ENCODE data around the gene CPM. TPM values are rescaled to one million over a fixed set of nuclear protein-coding genes. Genes with fewer than 3 reads are reported as not detected.

Gene CPM
- total RNA-seq, 2 experiments from 2014 or later: 0.27 to 0.87 TPM

DNA sequence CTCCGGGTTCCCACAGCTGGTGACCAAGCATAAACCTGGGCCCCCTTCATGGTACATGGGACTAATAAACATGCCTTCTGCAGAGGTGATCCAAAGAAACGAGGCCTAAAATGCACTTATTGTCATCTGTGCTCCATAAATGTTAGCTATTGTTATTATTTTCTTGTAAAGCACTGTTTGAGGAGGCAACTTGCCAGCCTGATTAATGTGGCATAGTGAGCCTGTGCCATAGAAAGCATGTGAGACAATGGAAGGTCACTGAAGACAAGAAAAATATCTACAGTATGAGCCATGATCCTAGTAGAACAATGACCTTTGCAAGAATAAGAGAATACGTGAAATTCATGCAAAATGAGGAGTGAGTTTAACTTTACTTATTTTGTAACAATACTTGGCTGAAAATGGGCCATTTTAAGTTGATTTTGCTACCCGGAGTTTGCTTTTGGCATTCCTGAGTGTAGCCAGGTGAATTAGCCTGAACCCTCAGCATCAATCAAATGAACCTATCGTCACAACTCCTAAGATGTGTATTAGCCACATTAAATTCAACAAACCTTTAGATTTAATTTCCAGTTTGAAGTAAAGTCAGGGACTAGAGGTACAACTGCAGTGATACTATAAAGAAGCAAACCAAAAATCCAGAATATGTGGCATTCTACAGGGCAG is 52.2 kb downstream of the CPM start:
- H3K4me3 Mint-ChIP-seq: no peak overlapping the region
- no peak for DNase-seq
- no peaks in the 10 kb centered on the region for H3K9me3 Mint-ChIP-seq
- no peaks in the 10 kb centered on the region for H3K4me1 Mint-ChIP-seq
- peaks cover 5% of the 10 kb centered on the region for H3K27me3 Mint-ChIP-seq
- ChIA-PET CTCF (interaction anchor here (0.7 to 1.3 kb wide), 4 partner anchors 8 to 136 kb away, joined by 3 to 4 read pairs (median 3); no protein-coding TSS in a partner anchor), POLR2A (no interaction called here)
- no peak overlapping the region for H3K27ac Mint-ChIP-seq
- no peaks in the 10 kb centered on the region for H3K36me3 Mint-ChIP-seq (ENCODE audit: low read depth)

DNA sequence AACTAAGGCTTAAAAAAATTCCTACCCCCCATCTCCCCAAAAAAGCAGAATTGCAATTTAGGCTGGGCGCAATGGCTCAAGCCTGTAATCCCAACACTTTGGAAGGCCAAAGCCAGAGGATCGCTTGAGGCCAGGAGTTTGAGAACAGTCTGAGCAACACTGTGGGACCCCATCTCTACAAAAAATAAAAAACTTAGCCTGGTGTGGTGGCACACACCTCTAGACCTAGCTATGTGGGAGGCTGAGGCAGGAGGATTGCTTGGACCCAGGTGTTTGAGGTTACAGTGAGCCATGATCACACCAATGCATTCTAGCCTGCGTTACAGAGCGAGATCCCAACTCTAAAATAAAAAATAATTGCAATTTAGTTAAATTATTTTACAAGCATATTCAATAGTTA is 54.1 kb downstream of the CPM start:
- Mint-ChIP-seq H3K27me3 (peaks cover 7% of the 10 kb centered on the region), H3K36me3 (ENCODE audit: low read depth) (no peaks in the 10 kb centered on the region), H3K9me3 (no peaks in the 10 kb centered on the region), H3K4me3 (no peak overlapping the region), H3K4me1 (no peaks in the 10 kb centered on the region), H3K27ac (no peak overlapping the region)
- POLR2A ChIA-PET: no interaction called here
- no peak for DNase-seq
- CTCF ChIA-PET: no interaction called here

GRCh38 chr12:68878283-68878682 is 54.7 kb downstream of the CPM start:
- ChIA-PET CTCF (no interaction called here), POLR2A (no interaction called here)
- no peak for DNase-seq
- H3K4me1 Mint-ChIP-seq: no peaks in the 10 kb centered on the region
- H3K27me3 Mint-ChIP-seq: peaks cover 7% of the 10 kb centered on the region
- H3K9me3 Mint-ChIP-seq: no peaks in the 10 kb centered on the region
- no peak overlapping the region for H3K27ac Mint-ChIP-seq
- no peak overlapping the region for H3K4me3 Mint-ChIP-seq
- H3K36me3 Mint-ChIP-seq (ENCODE audit: low read depth): no peaks in the 10 kb centered on the region

GRCh38 chr12:68877583-68877982 is 55.4 kb downstream of the CPM start:
- H3K27ac Mint-ChIP-seq: no peak overlapping the region
- peaks cover 7% of the 10 kb centered on the region for H3K27me3 Mint-ChIP-seq
- H3K9me3 Mint-ChIP-seq: no peaks in the 10 kb centered on the region
- POLR2A ChIA-PET: no interaction called here
- no peak for DNase-seq
- CTCF ChIA-PET: interaction anchor here (0.8 to 1.0 kb wide), 2 partner anchors 8 to 130 kb away, joined by 3 to 4 read pairs; no protein-coding TSS in a partner anchor
- H3K4me1 Mint-ChIP-seq: no peaks in the 10 kb centered on the region
- no peak overlapping the region for H3K4me3 Mint-ChIP-seq
- no peaks in the 10 kb centered on the region for H3K36me3 Mint-ChIP-seq (ENCODE audit: low read depth)

- POLR2A ChIA-PET: no interaction called here
- no peaks in the 10 kb centered on the region for H3K9me3 Mint-ChIP-seq
- CTCF ChIA-PET: no interaction called here
- H3K27me3 Mint-ChIP-seq: peaks cover 7% of the 10 kb centered on the region
- H3K4me1 Mint-ChIP-seq: no peaks in the 10 kb centered on the region
- no peak overlapping the region for H3K4me3 Mint-ChIP-seq
- H3K36me3 Mint-ChIP-seq (ENCODE audit: low read depth): no peaks in the 10 kb centered on the region
- no peak overlapping the region for H3K27ac Mint-ChIP-seq
- DNase-seq: no peak
Measured at GRCh38 chr12:68876461-68876860, 56.5 kb downstream of the CPM start.

DNA sequence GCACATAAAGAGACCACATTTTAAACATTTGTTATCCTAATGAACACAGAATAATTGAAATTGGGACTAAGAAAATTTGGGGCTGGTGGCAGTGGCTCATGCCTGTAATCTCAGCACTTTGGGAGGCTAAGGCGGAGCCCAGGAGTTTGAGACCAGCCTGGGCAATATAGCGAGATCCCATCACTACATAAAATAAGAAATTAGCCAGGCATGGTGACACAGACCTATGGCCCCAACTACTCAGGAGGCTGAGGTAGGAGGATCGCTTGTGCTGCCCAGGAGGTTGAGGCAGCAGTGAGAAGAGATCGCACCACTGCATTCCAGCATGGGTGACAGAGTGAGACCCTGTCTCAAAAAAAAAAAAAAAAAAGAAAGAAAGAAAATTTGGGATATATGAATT is 59.7 kb downstream of the CPM start:
- H3K27ac Mint-ChIP-seq: no peak overlapping the region
- no peaks in the 10 kb centered on the region for H3K4me1 Mint-ChIP-seq
- no peak for DNase-seq
- no peak overlapping the region for H3K4me3 Mint-ChIP-seq
- POLR2A ChIA-PET: no interaction called here
- H3K36me3 Mint-ChIP-seq (ENCODE audit: low read depth): no peaks in the 10 kb centered on the region
- H3K9me3 Mint-ChIP-seq: no peaks in the 10 kb centered on the region
- CTCF ChIA-PET: no interaction called here
- H3K27me3 Mint-ChIP-seq: peaks cover 7% of the 10 kb centered on the region

DNA sequence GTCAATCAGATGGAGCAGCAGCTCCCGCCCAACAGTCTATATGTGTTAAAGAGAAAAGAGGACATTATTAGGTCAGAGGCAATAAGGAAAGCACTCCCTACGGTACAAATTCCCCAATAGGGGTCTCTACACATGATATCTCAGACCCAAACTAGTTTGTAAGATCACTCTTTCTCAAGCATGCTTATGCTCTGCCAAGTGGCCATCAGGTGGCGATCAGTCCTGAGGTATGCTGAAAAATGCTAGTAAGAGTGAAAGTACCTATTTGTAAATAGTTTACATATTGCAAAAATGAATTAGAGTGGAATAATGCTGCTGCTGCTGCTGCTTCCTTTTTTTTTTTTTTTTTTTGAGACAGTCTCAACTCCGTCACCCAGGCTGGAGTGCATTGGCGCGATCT is 61.0 kb downstream of the CPM start:
- no peak for DNase-seq
- POLR2A ChIA-PET: no interaction called here
- H3K9me3 Mint-ChIP-seq: no peaks in the 10 kb centered on the region
- H3K27ac Mint-ChIP-seq: no peak overlapping the region
- H3K36me3 Mint-ChIP-seq (ENCODE audit: low read depth): no peaks in the 10 kb centered on the region
- no peaks in the 10 kb centered on the region for H3K4me1 Mint-ChIP-seq
- H3K4me3 Mint-ChIP-seq: no peak overlapping the region
- peaks cover 6% of the 10 kb centered on the region for H3K27me3 Mint-ChIP-seq
- CTCF ChIA-PET: interaction anchor here (0.6 to 1.0 kb wide), 2 partner anchors 10 to 102 kb away, joined by 3 read pairs; no protein-coding TSS in a partner anchor

GRCh38 chr12:68871396-68871795 is 61.6 kb downstream of the CPM start:
- Mint-ChIP-seq H3K27me3 (peaks cover 3% of the 10 kb centered on the region), H3K4me1 (no peaks in the 10 kb centered on the region), H3K9me3 (no peaks in the 10 kb centered on the region), H3K36me3 (ENCODE audit: low read depth) (no peaks in the 10 kb centered on the region), H3K27ac (no peak overlapping the region), H3K4me3 (no peak overlapping the region)
- no peak for DNase-seq
- POLR2A ChIA-PET: no interaction called here
- CTCF ChIA-PET: no interaction called here

DNA sequence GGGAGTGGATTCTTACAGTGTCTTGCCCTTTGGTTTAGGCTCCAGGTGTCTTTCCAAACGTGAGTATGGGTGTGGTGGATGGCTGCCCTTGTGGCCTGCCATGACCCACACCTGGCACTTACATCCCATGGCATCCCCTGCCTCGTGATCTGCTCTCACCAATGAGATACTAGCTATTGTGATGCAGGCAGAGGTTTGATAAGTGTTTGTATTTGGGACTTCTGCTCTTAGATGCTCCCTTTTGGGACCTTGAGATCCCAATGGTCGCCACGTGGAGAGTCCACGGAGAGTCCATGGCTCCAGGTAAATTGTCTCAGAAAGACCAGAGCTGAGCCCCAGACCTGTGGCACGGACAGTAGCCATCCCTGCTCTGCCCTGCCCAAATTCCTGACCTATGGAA is 62.5 kb downstream of the CPM start:
- no peak overlapping the region for H3K4me3 Mint-ChIP-seq
- CTCF ChIA-PET: interaction anchor here (1.2 kb wide), 1 partner anchor 12 kb away, joined by 3 read pairs; no protein-coding TSS in a partner anchor
- no peaks in the 10 kb centered on the region for H3K36me3 Mint-ChIP-seq (ENCODE audit: low read depth)

DNA sequence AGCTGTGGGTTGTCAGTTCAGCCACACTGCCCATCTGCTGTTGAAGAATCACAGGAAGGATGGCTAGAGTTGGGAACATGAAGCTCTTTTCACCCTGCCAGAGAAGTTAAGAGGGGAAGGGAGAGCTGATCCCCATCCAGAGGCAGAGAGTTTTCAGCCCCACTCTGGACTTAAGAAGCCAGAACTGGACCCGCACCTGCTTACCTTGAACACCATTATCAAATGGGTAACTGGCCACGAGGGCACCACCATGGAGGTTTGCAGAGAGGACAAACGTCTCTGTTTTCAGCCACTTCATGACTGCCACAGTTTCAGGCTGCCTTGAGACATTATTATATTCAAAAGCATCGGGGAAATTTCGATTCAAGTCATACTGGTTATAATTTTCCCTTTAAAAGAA is 63.0 kb downstream of the CPM start:
- no peaks in the 10 kb centered on the region for H3K36me3 Mint-ChIP-seq (ENCODE audit: low read depth)
- no peak overlapping the region for H3K4me3 Mint-ChIP-seq
- DNase-seq: no peak
- H3K27me3 Mint-ChIP-seq: peaks cover 3% of the 10 kb centered on the region
- no peaks in the 10 kb centered on the region for H3K9me3 Mint-ChIP-seq
- H3K4me1 Mint-ChIP-seq: no peaks in the 10 kb centered on the region
- ChIA-PET POLR2A (no interaction called here), CTCF (interaction anchor here (0.7 to 1.2 kb wide), 2 partner anchors 12 to 476 kb away, joined by 3 read pairs; no protein-coding TSS in a partner anchor)
- H3K27ac Mint-ChIP-seq: no peak overlapping the region

More for the DNA sequence above, 62.5 kb downstream of the CPM start:
- H3K9me3 Mint-ChIP-seq: no peaks in the 10 kb centered on the region
- no peak overlapping the region for H3K27ac Mint-ChIP-seq
- H3K27me3 Mint-ChIP-seq: peaks cover 3% of the 10 kb centered on the region
- H3K4me1 Mint-ChIP-seq: no peaks in the 10 kb centered on the region
- POLR2A ChIA-PET: no interaction called here
- DNase-seq: no peak

DNA sequence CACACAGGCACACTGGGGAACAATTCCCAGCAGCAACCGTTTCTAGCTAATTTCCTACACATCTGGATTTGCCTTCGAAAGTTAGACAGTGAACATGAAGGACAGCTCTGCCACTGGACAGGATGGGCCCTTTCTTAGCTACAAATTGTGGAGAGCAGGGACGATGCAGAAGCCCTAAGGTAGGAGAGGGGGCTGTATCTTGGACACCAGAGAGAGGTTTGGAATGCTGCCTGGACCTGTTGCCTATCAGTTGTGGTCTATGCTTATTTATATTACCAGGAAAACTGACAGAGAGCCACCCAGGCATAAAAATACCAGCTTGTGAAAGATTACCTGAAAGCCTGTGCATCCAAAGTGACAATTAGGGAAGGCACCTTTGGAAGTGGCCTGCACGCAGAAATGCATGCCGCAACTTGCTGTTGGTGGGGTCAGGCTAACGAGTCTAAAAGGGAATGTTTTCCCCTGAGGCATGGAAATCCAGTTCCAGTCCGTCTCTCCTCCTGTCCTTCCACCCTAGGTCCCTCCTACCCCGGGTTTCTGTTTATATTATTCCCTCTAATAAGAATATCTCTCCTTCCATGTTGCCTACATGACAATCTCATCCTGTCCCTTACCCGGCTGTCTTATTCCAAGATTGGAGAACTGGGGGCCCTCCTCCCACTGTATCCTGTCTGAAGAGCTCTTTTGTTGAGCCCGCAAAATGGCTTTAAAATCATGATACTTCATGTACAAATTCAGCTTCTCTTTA is 64.8 kb downstream of the CPM start:
- H3K4me1 Mint-ChIP-seq: peaks cover 3% of the 10 kb centered on the region
- H3K36me3 Mint-ChIP-seq (ENCODE audit: low read depth): no peaks in the 10 kb centered on the region
- no peak overlapping the region for H3K27ac Mint-ChIP-seq
- ChIA-PET CTCF (interaction anchor here (0.9 to 2.1 kb wide), 2 partner anchors 16 to 289 kb away, joined by 3 to 6 read pairs; no protein-coding TSS in a partner anchor), POLR2A (no interaction called here)
- H3K27me3 Mint-ChIP-seq: no peaks in the 10 kb centered on the region
- no peak overlapping the region for H3K4me3 Mint-ChIP-seq
- no peak for DNase-seq
- H3K9me3 Mint-ChIP-seq: no peaks in the 10 kb centered on the region

DNA sequence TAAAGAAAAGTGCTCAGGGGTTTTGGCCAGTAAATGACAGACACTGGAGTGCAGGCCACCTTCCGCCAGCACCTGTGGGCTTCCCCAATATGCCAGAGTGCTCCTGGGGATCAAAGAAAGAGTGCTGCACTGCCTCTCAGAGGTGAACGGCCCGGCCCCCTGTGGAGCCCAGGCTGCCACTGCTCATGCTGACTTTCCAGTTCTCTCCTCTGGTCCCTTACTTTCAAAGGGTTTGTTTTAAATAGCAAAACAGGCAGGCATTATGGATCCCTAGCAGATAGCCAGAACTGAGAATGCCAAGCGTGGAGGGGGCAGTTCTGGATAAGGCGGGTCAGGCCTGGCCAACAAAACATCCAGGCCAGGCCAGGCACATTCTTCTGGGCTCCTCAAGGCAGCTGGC is 65.4 kb downstream of the CPM start:
- POLR2A ChIA-PET: no interaction called here
- Mint-ChIP-seq H3K9me3 (no peaks in the 10 kb centered on the region), H3K4me1 (peaks cover 3% of the 10 kb centered on the region), H3K36me3 (ENCODE audit: low read depth) (no peaks in the 10 kb centered on the region), H3K27ac (no peak overlapping the region), H3K4me3 (no peak overlapping the region), H3K27me3 (no peaks in the 10 kb centered on the region)
- DNase-seq: no peak
- CTCF ChIA-PET: interaction anchor here (0.7 to 2.1 kb wide), 2 partner anchors 13 to 15 kb away, joined by 3 to 6 read pairs; no protein-coding TSS in a partner anchor

DNA sequence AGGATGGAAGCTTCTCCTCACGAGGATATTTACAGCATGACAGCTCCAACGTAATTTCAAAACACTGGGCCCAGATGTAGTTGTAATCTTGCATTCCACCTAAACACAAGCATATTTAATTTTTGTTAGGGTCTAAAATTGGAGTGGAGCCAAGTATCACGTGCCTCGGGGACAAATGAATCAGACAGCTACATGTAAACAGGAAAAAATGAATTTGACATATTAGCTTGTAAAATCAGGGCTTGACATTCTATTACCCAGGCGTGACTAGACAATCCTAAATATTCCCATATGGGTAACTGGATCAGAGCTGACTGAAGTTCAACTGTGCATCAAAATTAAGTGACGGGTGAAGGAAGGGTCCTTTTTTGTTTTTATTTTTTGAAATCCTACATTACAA is 66.0 kb downstream of the CPM start:
- H3K27me3 Mint-ChIP-seq: no peaks in the 10 kb centered on the region
- peaks cover 3% of the 10 kb centered on the region for H3K4me1 Mint-ChIP-seq
- H3K27ac Mint-ChIP-seq: no peak overlapping the region
- H3K9me3 Mint-ChIP-seq: no peaks in the 10 kb centered on the region
- no peak overlapping the region for H3K4me3 Mint-ChIP-seq
- H3K36me3 Mint-ChIP-seq (ENCODE audit: low read depth): no peaks in the 10 kb centered on the region
- ChIA-PET CTCF (interaction anchor here (0.7 kb wide), 1 partner anchor 12 kb away, joined by 3 read pairs; no protein-coding TSS in a partner anchor), POLR2A (no interaction called here)
- DNase-seq: no peak

Data from activated CD4-positive, alpha-beta T cell treated with anti-CD3 and anti-CD28 coated beads, Interleukin-2, amount 10 ng/mL, durations not matched to agents 7 days and 5 days (primary cell).